ENCODE measurements around the gene PLD6.

GRCh38 chr17:17155568-17155967 lies 50.6 kb downstream of the PLD6 start:
- TF ChIP-seq PPARA (CRISPR knock-in tag; IDR thresholded peaks at IDR 0.05; ENCODE audit: borderline replicate concordance) (no peak), RARB (CRISPR knock-in tag; IDR thresholded peaks at IDR 0.05) (no peak), OSR1 (CRISPR knock-in tag; IDR thresholded peaks at IDR 0.05) (no peak), TSHZ2 (CRISPR knock-in tag; IDR thresholded peaks at IDR 0.05) (no peak)

Measured in SK-N-SH treated with all-trans-retinoic acid at 6 μM for 48 hours (cell line).